H54 (cell line): ENCODE results near the gene PREPL.
"Not testable (repeated sequence)": the region's sequence is repeated elsewhere in the genome, so short reads cannot be mapped to it uniquely, and the experiment has no call there.

ENCODE experiments used
- DNase-seq: peaks from one replicate; pipeline ENCODE4 v3.0.0; 2011; ENCODE audit warnings: low spot score, mixed read lengths; ENCODE audit not compliant: insufficient read length
- FAIRE-seq: peaks from 3 replicates; lab custom pipeline; 2011; peaks lifted over from hg19 to GRCh38; lab: Jason Lieb, UNC
- POLR2A ChIP-seq: IDR thresholded peaks from 2 replicates; pipeline ENCODE4 v1.6.1; 2011; ENCODE audit warnings: low read depth, mild to moderate bottlenecking, low read length

Gene PREPL

DNA sequence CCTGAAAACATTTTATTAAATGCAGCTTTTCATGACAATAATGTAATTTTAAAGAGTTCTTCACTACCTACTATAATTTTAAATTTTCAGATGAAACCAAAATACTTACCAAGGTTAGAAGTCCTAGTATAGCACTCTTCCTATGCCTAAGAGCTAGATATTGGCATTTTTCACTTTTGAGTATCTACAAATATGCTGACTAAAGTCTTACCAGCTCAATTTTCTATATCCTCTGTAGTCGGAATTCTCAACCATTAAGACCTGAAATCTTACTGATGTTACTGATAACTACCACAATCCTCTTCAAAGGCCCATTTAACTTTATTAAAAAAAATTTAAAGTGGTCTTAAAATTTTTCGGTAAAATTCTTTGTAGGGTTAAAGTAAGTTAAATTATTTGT is 32.0 kb downstream of the PREPL start:
- FAIRE-seq, result no peak
- DNase-seq, result no peak
- no peak for TF ChIP-seq POLR2A

DNA sequence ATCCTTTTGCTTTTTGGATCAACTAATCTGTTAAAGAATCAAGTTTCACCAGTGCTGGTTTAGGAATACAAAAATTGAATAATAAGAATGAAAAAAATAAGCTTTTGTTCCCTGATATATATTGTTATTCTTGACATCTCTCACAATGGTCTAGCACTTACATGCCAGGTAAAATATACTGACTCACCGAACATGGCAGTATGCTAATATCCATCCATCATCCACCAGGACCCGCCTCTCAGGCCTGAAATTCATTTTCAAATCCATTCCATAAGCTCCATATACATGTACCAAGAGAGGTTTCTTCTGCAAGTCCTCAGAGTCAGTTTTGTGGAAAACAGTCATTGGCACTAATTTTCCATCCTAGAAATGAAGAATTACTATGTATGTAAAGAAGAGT is 32.5 kb downstream of the PREPL start:
- DNase-seq, result no peak
- no peak for TF ChIP-seq POLR2A
- no peak for FAIRE-seq

GRCh38 chr2:44326548-44327264 is 34.6 kb downstream of the PREPL start:
- no peak for DNase-seq
- FAIRE-seq, result no peak
- TF ChIP-seq POLR2A, result no peak

DNA sequence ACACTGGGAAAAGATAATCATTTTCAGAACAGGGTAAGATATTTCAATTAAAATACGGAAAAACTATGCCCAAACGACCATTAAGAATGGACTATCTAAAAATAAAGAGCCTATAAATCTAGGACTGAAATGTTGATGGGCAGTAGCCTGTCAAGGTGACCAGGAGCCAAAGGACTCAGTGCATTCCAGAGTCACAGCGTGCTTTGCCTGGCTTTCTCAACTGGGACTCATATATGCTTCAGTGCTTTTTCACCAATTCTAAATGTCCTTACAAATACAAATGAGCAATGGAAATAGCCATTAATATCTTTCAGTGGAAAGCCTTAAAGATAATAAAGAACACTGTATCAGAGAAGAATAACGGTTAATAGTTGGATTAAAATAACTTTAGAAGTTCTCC is 35.4 kb downstream of the PREPL start:
- TF ChIP-seq POLR2A, result no peak
- FAIRE-seq (no peak), DNase-seq (no peak)

DNA sequence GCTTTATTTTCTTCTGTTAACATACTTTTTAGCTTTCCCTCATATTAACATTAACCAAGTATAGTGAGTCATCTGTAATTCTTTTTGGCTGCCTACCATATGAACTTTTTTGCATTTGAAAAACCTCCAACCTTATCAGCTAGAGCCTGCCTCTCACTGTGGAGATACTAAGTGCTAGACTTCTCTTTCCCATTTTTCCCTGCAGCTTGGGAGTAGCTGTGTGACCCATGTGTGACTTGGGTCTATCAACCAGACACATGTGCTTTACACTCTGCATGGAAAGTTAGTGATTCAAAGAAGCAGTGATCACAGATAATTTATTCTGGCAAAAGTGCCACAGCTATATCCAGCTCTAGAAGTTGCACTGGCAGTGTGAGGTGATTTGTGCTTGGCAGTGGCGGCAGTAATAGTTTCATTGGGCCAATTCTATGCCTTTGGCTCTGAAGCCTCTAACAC is 36.3 kb downstream of the PREPL start:
- DNase-seq (no peak), FAIRE-seq (peak; percentile 78)
- no peak for TF ChIP-seq POLR2A

DNA sequence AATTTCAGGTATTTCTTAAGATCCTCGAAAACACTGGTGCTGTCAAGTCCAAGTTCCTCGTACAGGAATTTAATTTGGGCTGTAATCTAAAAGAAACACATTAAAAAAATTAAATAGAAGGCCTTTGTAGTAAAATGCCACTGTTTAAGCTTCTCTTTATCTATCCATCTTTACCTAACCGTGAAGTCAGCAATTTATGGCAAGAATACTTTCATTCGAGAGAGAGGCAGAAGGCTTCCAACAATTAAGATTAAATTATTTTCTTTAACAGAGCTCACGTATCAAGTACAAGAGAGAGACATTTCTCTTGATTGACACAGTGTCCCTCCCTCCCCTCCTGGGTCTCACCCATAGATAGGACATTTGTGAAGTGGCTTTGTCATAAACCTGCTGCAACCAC is 39.9 kb downstream of the PREPL start:
- no peak for TF ChIP-seq POLR2A
- DNase-seq (no peak), FAIRE-seq (no peak)

GRCh38 chr2:44320832-44321231 is 40.5 kb downstream of the PREPL start:
- no peak for TF ChIP-seq POLR2A
- DNase-seq (no peak), FAIRE-seq (no peak)

DNA sequence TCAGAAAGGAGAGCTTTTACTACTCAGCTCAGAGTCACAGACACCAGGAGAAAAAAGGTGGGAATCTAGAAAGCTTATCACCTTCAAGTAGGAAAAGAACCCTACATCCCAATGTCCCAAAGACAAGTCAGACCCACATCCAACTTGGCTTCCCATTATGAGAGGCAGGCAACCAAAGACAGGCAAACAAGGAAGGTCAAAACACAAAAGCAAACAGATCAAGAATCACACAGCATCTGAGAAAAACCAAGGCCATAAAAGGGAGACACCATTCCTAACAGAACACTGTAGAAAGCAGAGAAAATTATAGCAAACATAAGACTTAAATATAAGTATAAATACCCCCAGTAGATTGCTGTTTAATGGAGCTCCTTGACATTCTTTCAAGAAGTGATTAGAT is 45.3 kb downstream of the PREPL start:
- DNase-seq (no peak), FAIRE-seq (no peak)
- TF ChIP-seq POLR2A, result no peak

- FAIRE-seq (no peak), DNase-seq (no peak)
- no peak for TF ChIP-seq POLR2A
Measured at GRCh38 chr2:44314362-44314761, 46.9 kb downstream of the PREPL start.

DNA sequence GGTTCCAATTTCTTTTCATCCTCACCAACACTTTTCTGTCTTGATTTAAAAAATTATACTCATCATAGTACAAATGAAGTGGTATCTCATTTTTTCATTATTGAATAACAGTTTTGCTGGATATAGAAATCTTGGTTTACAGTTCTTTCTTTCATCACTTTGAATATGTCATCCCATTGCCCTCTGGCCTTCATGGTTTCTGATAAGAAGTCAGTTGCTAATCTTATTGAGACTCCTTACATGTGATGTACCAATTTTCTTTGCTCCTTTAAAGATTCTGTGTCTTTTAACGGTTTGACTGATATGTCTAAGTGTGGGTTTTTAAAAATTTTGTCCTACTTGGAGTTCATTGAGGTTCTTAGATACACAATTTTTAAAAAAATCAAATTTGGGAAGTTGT is 51.0 kb downstream of the PREPL start:
- no peak for TF ChIP-seq POLR2A
- FAIRE-seq (peak; percentile 11), DNase-seq (no peak)

DNA sequence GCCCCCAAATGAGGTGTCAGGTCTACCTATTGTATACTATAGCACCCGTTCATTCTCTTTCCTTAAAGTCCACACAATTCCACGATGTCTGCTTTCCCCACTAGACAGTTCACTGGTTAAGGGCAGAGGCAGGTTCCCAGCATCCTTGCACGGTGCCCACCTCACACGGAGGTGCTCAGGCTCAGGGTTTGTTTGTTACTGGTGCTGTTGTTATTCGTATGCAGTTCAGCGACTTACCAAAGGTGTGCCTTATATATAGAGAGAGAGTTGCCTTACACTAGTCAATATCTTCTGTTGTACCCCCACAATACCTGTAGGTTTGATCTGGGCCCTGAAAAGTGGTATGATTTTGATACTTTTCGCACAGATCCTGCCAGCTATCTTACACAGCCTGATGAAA is 55.4 kb downstream of the PREPL start:
- no peak for FAIRE-seq
- no peak for DNase-seq
- no peak for TF ChIP-seq POLR2A

DNA sequence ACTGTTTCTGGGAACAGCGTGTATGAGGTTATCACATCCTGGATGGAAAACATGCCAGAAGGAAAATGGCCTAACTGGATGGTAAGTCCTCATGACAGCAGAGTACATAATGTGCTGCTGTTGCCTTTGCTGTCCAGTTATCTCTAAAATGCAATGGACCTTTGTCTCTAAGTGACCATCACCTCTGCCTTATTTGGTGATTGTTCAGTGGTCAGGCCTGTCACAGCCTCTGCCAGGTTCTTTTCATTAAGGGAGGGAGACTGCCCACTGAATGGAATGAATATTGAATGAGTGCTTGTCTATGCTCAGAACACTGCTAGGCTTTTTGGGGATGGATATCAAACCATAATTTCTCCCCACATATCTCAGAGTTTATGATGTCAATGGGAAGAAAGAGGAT is 57.0 kb downstream of the PREPL start:
- no peak for TF ChIP-seq POLR2A
- no peak for FAIRE-seq
- DNase-seq, result no peak

- FAIRE-seq, DNase-seq: not testable (repeated sequence)
Measured at GRCh38 chr2:44303766-44304165, 57.5 kb downstream of the PREPL start.

GRCh38 chr2:44301111-44301510 is 60.2 kb downstream of the PREPL start:
- no peak for DNase-seq
- no peak for FAIRE-seq
- TF ChIP-seq POLR2A, result no peak

- DNase-seq (no peak), FAIRE-seq (no peak)
- TF ChIP-seq POLR2A, result no peak
Measured at GRCh38 chr2:44299635-44300034, 61.7 kb downstream of the PREPL start.
